ENCODE results near the gene UBE2F. TPM values are rescaled to one million over a fixed set of nuclear protein-coding genes. Genes with fewer than 3 reads are reported as not detected.
A peak's percentile ranks its signal among the peaks of the same experiment; 100 is the strongest.

Gene UBE2F
- total and polyA plus RNA-seq, 2 experiments from 2014 or later: 52.8 to 66.7 TPM

DNA sequence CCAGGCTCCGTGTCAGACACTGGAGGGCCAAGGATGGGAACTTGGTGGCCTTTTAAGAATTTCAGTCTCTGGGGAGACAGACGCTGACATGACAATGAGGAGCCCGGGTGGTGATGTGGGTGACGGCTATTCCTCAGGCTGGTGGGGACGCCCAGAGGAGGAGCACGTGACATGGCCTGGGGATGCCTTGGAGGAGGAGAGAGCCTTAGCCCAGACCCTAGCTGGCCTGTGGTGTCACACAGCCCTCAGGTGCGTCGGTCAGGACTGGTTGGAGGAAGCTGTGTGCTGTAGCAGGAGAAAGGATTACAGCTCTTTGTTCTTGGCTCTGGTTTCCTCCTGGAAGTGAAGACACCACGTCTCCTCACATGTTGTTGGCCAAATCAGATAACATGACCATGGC is 54.0 kb downstream of the UBE2F start:
- Histone ChIP-seq H3K4me1 (ENCODE audit: insufficient read depth) (no peaks in the 10 kb centered on the region), H3K9me2 (replicated peaks; ENCODE audit: insufficient read depth) (no peaks in the 10 kb centered on the region), H3K4me3 (no peak overlapping the region), H4K20me1 (ENCODE audit: insufficient read depth, poor library complexity, severe bottlenecking) (no peaks in the 10 kb centered on the region), H3K79me2 (no peaks in the 10 kb centered on the region), H3K9me3 (ENCODE audit: low read depth) (no peaks in the 10 kb centered on the region), H3K36me3 (replicated peaks; ENCODE audit: insufficient read depth, low read depth) (no peaks in the 10 kb centered on the region), H3K4me2 (no peak overlapping the region), H2AFZ (no peak overlapping the region), H3K27ac (no peak overlapping the region), H3K27me3 (no peaks in the 10 kb centered on the region)
- no peak for DNase-seq (ENCODE audit: low spot score)
- WGBS (ENCODE audit: low lambda C conversion rate, missing lambda C conversion rate): 98% methylated on average over 9 of the region's 9 CpGs
- TF ChIP-seq CTCF (IDR thresholded peaks at IDR 0.05; ENCODE audit: poor library complexity): no peak
- no peak for TF ChIP-seq EZH2phosphoT487 (IDR thresholded peaks at IDR 0.05; ENCODE audit: low read depth, severe bottlenecking, unreplicated experiment)
- no peak for TF ChIP-seq EZH2 (IDR thresholded peaks at IDR 0.05; ENCODE audit: borderline replicate concordance)

DNA sequence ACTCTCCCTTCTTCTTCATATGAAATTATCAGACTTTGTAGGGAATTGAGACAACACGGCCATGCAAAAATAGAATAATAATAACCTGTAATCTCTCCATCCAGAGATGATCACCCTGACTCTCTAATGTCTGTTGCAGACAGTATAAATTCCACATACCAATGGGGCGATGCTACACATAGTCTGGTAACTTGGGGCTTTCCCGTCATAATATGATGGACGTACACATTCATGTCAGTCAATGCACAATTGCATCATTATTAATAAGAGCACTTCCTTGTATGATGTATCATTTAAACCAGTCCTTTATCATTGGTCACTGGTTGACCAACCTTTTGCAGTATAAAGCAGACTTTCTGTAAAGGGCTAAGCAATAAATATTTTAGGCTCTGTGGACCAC is 54.5 kb downstream of the UBE2F start:
- no peaks in the 10 kb centered on the region for H3K79me2 ChIP-seq
- 92% methylated on average over 4 of the region's 4 CpGs for whole genome bisulfite sequencing (ENCODE audit: low lambda C conversion rate, missing lambda C conversion rate)

GRCh38 chr2:238022594-238023157 is 55.9 kb downstream of the UBE2F start:
- H3K9me3 ChIP-seq (ENCODE audit: low read depth): no peaks in the 10 kb centered on the region
- H3K4me1 ChIP-seq (ENCODE audit: insufficient read depth): no peaks in the 10 kb centered on the region
- H3K4me3 ChIP-seq: no peak overlapping the region
- no peaks in the 10 kb centered on the region for H3K9me2 ChIP-seq (replicated peaks; ENCODE audit: insufficient read depth)
- no peaks in the 10 kb centered on the region for H4K20me1 ChIP-seq (ENCODE audit: insufficient read depth, poor library complexity, severe bottlenecking)
- 96% methylated on average over 5 of the region's 5 CpGs for WGBS (ENCODE audit: low lambda C conversion rate, missing lambda C conversion rate)
- no peak overlapping the region for H2AFZ ChIP-seq
- no peak overlapping the region for H3K4me2 ChIP-seq
- no peak for DNase-seq (ENCODE audit: low spot score)
- no peaks in the 10 kb centered on the region for H3K27me3 ChIP-seq
- H3K36me3 ChIP-seq (replicated peaks; ENCODE audit: insufficient read depth, low read depth): no peaks in the 10 kb centered on the region
- peak overlapping the region; percentile 53 for H3K27ac ChIP-seq
- H3K79me2 ChIP-seq: no peaks in the 10 kb centered on the region
- TF ChIP-seq EZH2phosphoT487 (IDR thresholded peaks at IDR 0.05; ENCODE audit: low read depth, severe bottlenecking, unreplicated experiment): no peak
- TF ChIP-seq EZH2 (IDR thresholded peaks at IDR 0.05; ENCODE audit: borderline replicate concordance): no peak
- TF ChIP-seq CTCF (IDR thresholded peaks at IDR 0.05; ENCODE audit: poor library complexity): no peak

More for the DNA sequence above, 54.5 kb downstream of the UBE2F start:
- Histone ChIP-seq H3K4me3 (no peak overlapping the region), H2AFZ (no peak overlapping the region), H3K4me1 (ENCODE audit: insufficient read depth) (no peaks in the 10 kb centered on the region), H3K36me3 (replicated peaks; ENCODE audit: insufficient read depth, low read depth) (no peaks in the 10 kb centered on the region), H3K9me2 (replicated peaks; ENCODE audit: insufficient read depth) (no peaks in the 10 kb centered on the region), H3K9me3 (ENCODE audit: low read depth) (no peaks in the 10 kb centered on the region), H3K4me2 (no peak overlapping the region), H3K27ac (no peak overlapping the region), H3K27me3 (no peaks in the 10 kb centered on the region), H4K20me1 (ENCODE audit: insufficient read depth, poor library complexity, severe bottlenecking) (no peaks in the 10 kb centered on the region)
- no peak for TF ChIP-seq EZH2 (IDR thresholded peaks at IDR 0.05; ENCODE audit: borderline replicate concordance)
- no peak for TF ChIP-seq EZH2phosphoT487 (IDR thresholded peaks at IDR 0.05; ENCODE audit: low read depth, severe bottlenecking, unreplicated experiment)
- TF ChIP-seq CTCF (IDR thresholded peaks at IDR 0.05; ENCODE audit: poor library complexity): no peak
- no peak for DNase-seq (ENCODE audit: low spot score)
